MCF 10A (cell line): ENCODE measurements around the gene DTX3. TPM values are rescaled to one million over a fixed set of nuclear protein-coding genes. Genes with fewer than 3 reads are reported as not detected.

ENCODE experiments used
- BruUV-seq: library from RNA; stranded (reverse); fragments of 400-500 nt; replicated peaks from 2 replicates; lab custom pipeline; 2021; lab: Mats Ljungman, UMichigan
- CTCF ChIA-PET: fragments of 300-600 bp; sonication (Branson Sonifier 250); formaldehyde crosslinking; extraction: SDS; loops from one replicate; lab custom pipeline; 2021; ENCODE audit warnings: antibody characterized with exemption, inconsistent platforms; lab: Yijun Ruan, JAX
- POLR2A ChIA-PET: fragments of 300-600, 350-650 bp; sonication (Branson Sonifier 250); formaldehyde crosslinking; extraction: SDS; loops from one replicate; lab custom pipeline; 2020; ENCODE audit warnings: antibody characterized with exemption, inconsistent platforms; lab: Yijun Ruan, JAX
- DNase-seq: peaks from one replicate; pipeline ENCODE4 v3.0.0-alpha.2; 2018; ENCODE audit not compliant: unreplicated experiment
- H3K27ac Mint-ChIP-seq: one replicate; pipeline ENCODE4 v1.8.0; 2022; ENCODE audit warnings: mild to moderate bottlenecking, low read depth, mixed read lengths; ENCODE audit not compliant: unreplicated experiment
- H3K27me3 Mint-ChIP-seq: one replicate; pipeline ENCODE4 v1.8.0; 2022; ENCODE audit warnings: mixed read lengths; ENCODE audit not compliant: insufficient read depth, unreplicated experiment
- H3K36me3 Mint-ChIP-seq: one replicate; pipeline ENCODE4 v1.8.0; 2022; ENCODE audit warnings: mild to moderate bottlenecking, moderate library complexity, mixed read lengths; ENCODE audit not compliant: insufficient read depth, unreplicated experiment
- H3K4me1 Mint-ChIP-seq: one replicate; pipeline ENCODE4 v1.8.0; 2022; ENCODE audit warnings: mixed read lengths; ENCODE audit not compliant: insufficient read depth, unreplicated experiment
- H3K4me3 Mint-ChIP-seq: one replicate; pipeline ENCODE4 v1.8.0; 2022; ENCODE audit warnings: mild to moderate bottlenecking, moderate library complexity, mixed read lengths; ENCODE audit not compliant: unreplicated experiment
- H3K9me3 Mint-ChIP-seq: one replicate; pipeline ENCODE4 v1.8.0; 2022; ENCODE audit warnings: mixed read lengths; ENCODE audit not compliant: unreplicated experiment
- intact Hi-C: fragments of 100-400 bp; cut with micrococcal nuclease; formaldehyde crosslinking; loops from 2 replicates; pipeline ENCODE4 v1.14.1; 2022
- total RNA-seq: library from RNA; stranded (reverse); gene quantifications from 2 replicates; pipeline ENCODE4 v1.2.3, GENCODE V29; 2022
- TF ChIP-seq, protein P1 (sequence below): fragments of 200-600 bp; IDR thresholded peaks from one replicate; pipeline ENCODE4 v1.8.0; 2022; ENCODE audit warnings: antibody characterized with exemption, mild to moderate bottlenecking; ENCODE audit not compliant: unreplicated experiment

The DTX3 gene
- total RNA-seq, 1 experiment from 2014 or later, result 2.0 TPM

DNA sequence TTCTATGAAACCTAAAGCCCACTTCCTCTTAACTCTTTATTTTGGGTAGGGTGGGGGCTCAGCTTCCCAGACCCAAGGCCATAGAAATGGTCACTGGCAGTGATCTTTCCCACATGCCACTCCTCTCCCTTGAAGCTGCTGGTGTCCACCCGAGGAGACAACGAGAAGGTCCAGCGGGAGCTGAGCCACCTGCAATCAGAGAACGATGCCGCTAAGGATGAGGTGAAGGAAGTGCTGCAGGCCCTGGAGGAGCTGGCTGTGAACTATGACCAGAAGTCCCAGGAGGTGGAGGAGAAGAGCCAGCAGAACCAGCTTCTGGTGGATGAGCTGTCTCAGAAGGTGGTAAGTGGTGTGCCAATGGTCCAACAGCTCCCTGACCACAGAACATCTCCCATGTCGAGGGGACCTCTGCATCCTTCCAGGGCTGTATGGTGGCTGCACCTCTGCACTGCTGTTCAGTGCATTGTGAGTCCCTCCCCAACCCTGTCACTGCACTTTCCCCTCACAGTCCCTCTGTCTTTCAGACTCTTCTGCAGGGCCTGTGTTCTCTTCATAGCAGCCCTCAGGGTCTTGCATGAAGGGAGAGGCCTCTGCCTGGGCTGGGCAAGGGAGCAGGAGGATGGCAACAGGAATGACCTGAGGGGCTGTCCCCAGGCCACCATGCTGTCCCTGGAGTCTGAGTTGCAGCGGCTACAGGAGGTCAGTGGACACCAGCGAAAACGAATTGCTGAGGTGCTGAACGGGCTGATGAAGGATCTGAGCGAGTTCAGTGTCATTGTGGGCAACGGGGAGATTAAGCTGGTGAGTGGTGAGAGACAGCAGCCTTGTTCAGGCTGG lies 32.5 kb upstream of the DTX3 start:
- H3K4me1 Mint-ChIP-seq, result no peaks in the 10 kb centered on the region
- no TSS peak for BruUV-seq
- no peak overlapping the region for H3K27ac Mint-ChIP-seq
- H3K9me3 Mint-ChIP-seq, result no peaks in the 10 kb centered on the region
- DNase-seq, result no peak
- no peaks in the 10 kb centered on the region for H3K36me3 Mint-ChIP-seq
- no peak overlapping the region for H3K4me3 Mint-ChIP-seq
- TF ChIP-seq, protein P1, sequence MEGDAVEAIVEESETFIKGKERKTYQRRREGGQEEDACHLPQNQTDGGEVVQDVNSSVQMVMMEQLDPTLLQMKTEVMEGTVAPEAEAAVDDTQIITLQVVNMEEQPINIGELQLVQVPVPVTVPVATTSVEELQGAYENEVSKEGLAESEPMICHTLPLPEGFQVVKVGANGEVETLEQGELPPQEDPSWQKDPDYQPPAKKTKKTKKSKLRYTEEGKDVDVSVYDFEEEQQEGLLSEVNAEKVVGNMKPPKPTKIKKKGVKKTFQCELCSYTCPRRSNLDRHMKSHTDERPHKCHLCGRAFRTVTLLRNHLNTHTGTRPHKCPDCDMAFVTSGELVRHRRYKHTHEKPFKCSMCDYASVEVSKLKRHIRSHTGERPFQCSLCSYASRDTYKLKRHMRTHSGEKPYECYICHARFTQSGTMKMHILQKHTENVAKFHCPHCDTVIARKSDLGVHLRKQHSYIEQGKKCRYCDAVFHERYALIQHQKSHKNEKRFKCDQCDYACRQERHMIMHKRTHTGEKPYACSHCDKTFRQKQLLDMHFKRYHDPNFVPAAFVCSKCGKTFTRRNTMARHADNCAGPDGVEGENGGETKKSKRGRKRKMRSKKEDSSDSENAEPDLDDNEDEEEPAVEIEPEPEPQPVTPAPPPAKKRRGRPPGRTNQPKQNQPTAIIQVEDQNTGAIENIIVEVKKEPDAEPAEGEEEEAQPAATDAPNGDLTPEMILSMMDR, result no peak
- POLR2A ChIA-PET, result interaction anchor here (1.2 kb wide), 1 partner anchor 26 kb away, joined by 3 read pairs; no protein-coding TSS in a partner anchor
- CTCF ChIA-PET, result interaction anchor here (1.0 to 6.7 kb wide), 2 partner anchors 11 to 62 kb away, joined by 3 to 55 read pairs; no protein-coding TSS in a partner anchor
- intact Hi-C loops, result no loop called here
- H3K27me3 Mint-ChIP-seq, result no peaks in the 10 kb centered on the region

DNA sequence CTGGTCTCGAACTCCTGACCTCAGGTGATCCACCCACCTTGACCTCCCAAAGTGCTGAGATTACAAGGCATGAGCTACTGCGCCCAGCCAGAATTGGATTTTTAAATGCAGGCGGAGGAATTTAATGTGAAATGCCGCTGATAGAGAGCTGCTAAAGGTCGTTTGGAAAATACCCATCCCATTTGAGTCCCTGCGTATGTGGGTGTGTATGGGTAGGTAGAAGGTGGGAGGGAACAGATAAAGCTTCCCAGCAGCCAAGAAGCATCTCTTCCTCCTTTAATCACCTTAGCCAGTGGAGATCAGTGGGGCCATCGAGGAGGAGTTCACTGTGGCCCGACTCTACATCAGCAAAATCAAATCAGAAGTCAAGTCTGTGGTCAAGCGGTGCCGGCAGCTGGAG lies 29.8 kb upstream of the DTX3 start:
- Mint-ChIP-seq H3K36me3 (no peaks in the 10 kb centered on the region), H3K27me3 (no peaks in the 10 kb centered on the region), H3K4me3 (no peak overlapping the region), H3K4me1 (no peaks in the 10 kb centered on the region), H3K9me3 (no peaks in the 10 kb centered on the region), H3K27ac (no peak overlapping the region)
- no TSS peak for BruUV-seq
- intact Hi-C loops, result no loop called here
- ChIA-PET CTCF (interaction anchor here (0.6 to 6.7 kb wide), 8 partner anchors 9 to 1385 kb away, joined by 3 to 55 read pairs (median 3); no protein-coding TSS in a partner anchor), POLR2A (no interaction called here)
- no peak for DNase-seq
- TF ChIP-seq, protein P1, result no peak

DNA sequence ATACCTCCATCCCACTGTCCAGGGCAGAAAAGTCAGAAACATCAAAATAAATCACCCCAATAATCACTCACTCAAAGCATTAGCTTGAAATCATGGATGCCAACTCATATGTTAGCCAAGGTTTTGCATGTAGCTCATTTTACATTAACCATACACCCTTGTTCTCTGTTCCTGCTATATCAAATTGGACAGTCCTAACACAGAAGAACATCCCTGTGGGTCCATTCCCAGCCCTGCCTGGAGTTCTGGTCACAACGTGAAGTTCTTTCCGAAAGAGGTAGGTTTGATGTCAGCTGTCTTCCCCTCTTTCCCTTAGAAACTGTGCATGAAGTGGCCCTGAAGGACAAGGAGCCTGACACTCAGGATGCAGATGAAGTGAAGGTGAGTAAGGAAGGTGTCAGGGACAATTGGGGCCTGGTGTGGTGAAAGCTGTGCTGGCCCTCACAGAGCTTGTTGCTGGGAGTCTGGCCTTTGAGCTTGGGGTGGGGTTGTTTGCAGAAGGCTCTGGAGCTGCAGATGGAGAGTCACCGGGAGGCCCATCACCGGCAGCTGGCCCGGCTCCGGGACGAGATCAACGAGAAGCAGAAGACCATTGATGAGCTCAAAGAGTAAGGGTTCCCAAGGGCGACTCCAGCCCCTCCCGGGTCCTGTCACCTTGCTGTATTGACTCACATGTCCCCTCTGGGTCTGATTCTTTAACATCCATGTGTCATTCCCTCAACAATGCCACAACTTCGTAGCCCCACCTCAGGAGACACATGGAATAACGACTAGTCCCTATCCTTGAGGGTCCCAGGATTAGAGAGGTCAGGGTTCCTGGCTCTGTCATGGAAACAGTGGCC lies 28.6 kb upstream of the DTX3 start:
- intact Hi-C loops, result no loop called here
- no TSS peak for BruUV-seq
- H3K9me3 Mint-ChIP-seq, result no peaks in the 10 kb centered on the region
- CTCF ChIA-PET, result interaction anchor here (0.6 to 6.7 kb wide), 8 partner anchors 7 to 159 kb away, joined by 3 to 55 read pairs (median 4); no protein-coding TSS in a partner anchor
- no peak overlapping the region for H3K4me3 Mint-ChIP-seq
- H3K27ac Mint-ChIP-seq, result no peak overlapping the region
- DNase-seq, result no peak
- no peaks in the 10 kb centered on the region for H3K27me3 Mint-ChIP-seq
- no peaks in the 10 kb centered on the region for H3K36me3 Mint-ChIP-seq
- TF ChIP-seq, protein P1, result no peak
- no peaks in the 10 kb centered on the region for H3K4me1 Mint-ChIP-seq
- POLR2A ChIA-PET, result interaction anchor here (0.8 to 0.9 kb wide), 3 partner anchors 30 to 60 kb away, joined by 3 to 6 read pairs (median 3); no protein-coding TSS in a partner anchor
